GM06990 (cell line): Measurements from ENCODE around the gene CCL13.

Source experiments
- DNase-seq: peaks from one replicate; pipeline ENCODE4 v3.0.0-alpha.2; 2011; ENCODE audit not compliant: insufficient read length; ENCODE audit errors: extremely low read depth
- H3K27me3 ChIP-seq: replicated peaks from 2 replicates; pipeline ENCODE4 v1.6.0; 2011; ENCODE audit warnings: low read length; ENCODE audit not compliant: control insufficient read depth, insufficient read depth
- H3K36me3 ChIP-seq: 2 replicates; pipeline ENCODE4 v1.5.1; 2011; ENCODE audit warnings: low read length; ENCODE audit not compliant: control insufficient read depth, insufficient read depth
- H3K4me3 ChIP-seq: replicated peaks from 2 replicates; pipeline ENCODE4 v1.5.1; 2011; ENCODE audit warnings: low read depth, mild to moderate bottlenecking, control low read depth, low read length
- CTCF ChIP-seq: IDR thresholded peaks from 2 replicates; pipeline ENCODE4 v1.5.1; 2011; ENCODE audit warnings: low read length, control low read depth, mild to moderate bottlenecking, inconsistent platforms; ENCODE audit not compliant: insufficient read depth, poor library complexity, severe bottlenecking

CCL13 gene

GRCh38 chr17:34370997-34371395 lies 14.7 kb downstream of the CCL13 start:
- no peak for TF ChIP-seq CTCF
- Histone ChIP-seq H3K27me3 (peaks cover 4% of the 10 kb centered on the region), H3K4me3 (no peak overlapping the region), H3K36me3 (no peaks in the 10 kb centered on the region)
- no peak for DNase-seq

- Histone ChIP-seq H3K27me3 (peaks cover 4% of the 10 kb centered on the region), H3K4me3 (no peak overlapping the region), H3K36me3 (no peaks in the 10 kb centered on the region)
- no peak for TF ChIP-seq CTCF
- DNase-seq, result no peak
These were observed 15.3 kb downstream of the CCL13 start for GRCh38 chr17:34371405-34372100.

- Histone ChIP-seq H3K27me3 (peaks cover 2% of the 10 kb centered on the region), H3K36me3 (no peaks in the 10 kb centered on the region), H3K4me3 (no peak overlapping the region)
- no peak for TF ChIP-seq CTCF
- DNase-seq, result no peak
These were observed 18.2 kb downstream of the CCL13 start for GRCh38 chr17:34374457-34374856.

GRCh38 chr17:34375426-34375997 lies 19.2 kb downstream of the CCL13 start:
- no peak for DNase-seq
- Histone ChIP-seq H3K27me3 (peaks cover 2% of the 10 kb centered on the region), H3K4me3 (no peak overlapping the region), H3K36me3 (no peaks in the 10 kb centered on the region)
- no peak for TF ChIP-seq CTCF

- Histone ChIP-seq H3K36me3 (no peaks in the 10 kb centered on the region), H3K4me3 (no peak overlapping the region), H3K27me3 (peaks cover 2% of the 10 kb centered on the region)
- no peak for DNase-seq
- TF ChIP-seq CTCF, result no peak
These were observed 21.0 kb downstream of the CCL13 start for GRCh38 chr17:34377078-34377823.
